ENCODE data around the gene CNTN5. TPM values are rescaled to one million over a fixed set of nuclear protein-coding genes. Genes with fewer than 3 reads are reported as not detected.

The CNTN5 gene
- total RNA-seq, 1 experiment from 2014 or later, result not detected

- ATAC-seq (no peak), DNase-seq (no peak)
- ChIA-PET CTCF (no interaction called here), POLR2A (ENCODE audit: unreplicated experiment) (no interaction called here)
- Histone ChIP-seq H3K4me1 (ENCODE audit: insufficient read depth, low read length) (no peaks in the 10 kb centered on the region), H3K79me2 (ENCODE audit: low read length) (no peaks in the 10 kb centered on the region), H3K9ac (ENCODE audit: low read length) (no peak overlapping the region), H3K9me3 (ENCODE audit: low read length) (no peaks in the 10 kb centered on the region), H3K9me2 (replicated peaks; ENCODE audit: low read length) (no peaks in the 10 kb centered on the region), H3K4me3 (ENCODE audit: low read length) (no peak overlapping the region), H3K4me2 (ENCODE audit: low read length) (no peak overlapping the region), H4K20me1 (ENCODE audit: low read length) (no peaks in the 10 kb centered on the region), H2AFZ (ENCODE audit: low read length) (no peak overlapping the region), H3K27me3 (ENCODE audit: low read length) (no peaks in the 10 kb centered on the region), H3K36me3 (ENCODE audit: low read depth, low read length) (no peaks in the 10 kb centered on the region), H3F3A (ENCODE audit: low read length, unreplicated experiment) (no peaks in the 10 kb centered on the region), H3K27ac (ENCODE audit: low read length) (no peak overlapping the region)
- intact Hi-C loops (cut with micrococcal nuclease), result no loop called here
- TF ChIP-seq CTCF (conservative IDR thresholded peaks at IDR 0.05; ENCODE audit: low read depth, low read length) (no peak), EZH2phosphoT487 (IDR thresholded peaks at IDR 0.05; ENCODE audit: borderline replicate concordance, low read length) (no peak), EZH2 (IDR thresholded peaks at IDR 0.05; ENCODE audit: low read length, unreplicated experiment) (no peak)
- no TSS peak for BruUV-seq (replicated peaks)
Measured at GRCh38 chr11:100003985-100004384, 983.2 kb downstream of the CNTN5 start.

GRCh38 chr11:100004541-100004940 lies 983.8 kb downstream of the CNTN5 start:
- Histone ChIP-seq H3K9me3 (ENCODE audit: low read length) (no peaks in the 10 kb centered on the region), H3K36me3 (ENCODE audit: low read depth, low read length) (no peaks in the 10 kb centered on the region), H3K4me1 (ENCODE audit: insufficient read depth, low read length) (no peaks in the 10 kb centered on the region), H3K9me2 (replicated peaks; ENCODE audit: low read length) (no peaks in the 10 kb centered on the region), H3K27ac (ENCODE audit: low read length) (no peak overlapping the region), H3K4me3 (ENCODE audit: low read length) (no peak overlapping the region), H2AFZ (ENCODE audit: low read length) (no peak overlapping the region), H3F3A (ENCODE audit: low read length, unreplicated experiment) (no peaks in the 10 kb centered on the region), H3K4me2 (ENCODE audit: low read length) (no peak overlapping the region), H3K9ac (ENCODE audit: low read length) (no peak overlapping the region), H3K79me2 (ENCODE audit: low read length) (no peaks in the 10 kb centered on the region), H3K27me3 (ENCODE audit: low read length) (no peaks in the 10 kb centered on the region), H4K20me1 (ENCODE audit: low read length) (no peaks in the 10 kb centered on the region)
- ChIA-PET CTCF (no interaction called here), POLR2A (ENCODE audit: unreplicated experiment) (no interaction called here)
- intact Hi-C loops (cut with micrococcal nuclease), result no loop called here
- TF ChIP-seq EZH2 (IDR thresholded peaks at IDR 0.05; ENCODE audit: low read length, unreplicated experiment) (no peak), EZH2phosphoT487 (IDR thresholded peaks at IDR 0.05; ENCODE audit: borderline replicate concordance, low read length) (no peak), CTCF (conservative IDR thresholded peaks at IDR 0.05; ENCODE audit: low read depth, low read length) (no peak)
- ATAC-seq, result no peak
- no TSS peak for BruUV-seq (replicated peaks)
- DNase-seq, result no peak

- no peak for TF ChIP-seq EZH2 (IDR thresholded peaks at IDR 0.05; ENCODE audit: low read length, unreplicated experiment)
- no peak for TF ChIP-seq EZH2phosphoT487 (IDR thresholded peaks at IDR 0.05; ENCODE audit: borderline replicate concordance, low read length)
- no peak for TF ChIP-seq CTCF (conservative IDR thresholded peaks at IDR 0.05; ENCODE audit: low read depth, low read length)
- peak; percentile 43; the same call in 1 of the 2 replicates for ATAC-seq
- peak; percentile 27 for DNase-seq
- H3K4me3 ChIP-seq (ENCODE audit: low read length), result no peak overlapping the region
- H2AFZ ChIP-seq (ENCODE audit: low read length), result no peak overlapping the region
- no peaks in the 10 kb centered on the region for H4K20me1 ChIP-seq (ENCODE audit: low read length)
- H3K36me3 ChIP-seq (ENCODE audit: low read depth, low read length), result no peaks in the 10 kb centered on the region
- H3K4me2 ChIP-seq (ENCODE audit: low read length), result no peak overlapping the region
- no peak overlapping the region for H3K27ac ChIP-seq (ENCODE audit: low read length)
- CTCF ChIA-PET, result no interaction called here
- intact Hi-C loops (cut with micrococcal nuclease), result no loop called here
- POLR2A ChIA-PET (ENCODE audit: unreplicated experiment), result no interaction called here
- no peak overlapping the region for H3K9ac ChIP-seq (ENCODE audit: low read length)
- no peaks in the 10 kb centered on the region for H3F3A ChIP-seq (ENCODE audit: low read length, unreplicated experiment)
- H3K9me3 ChIP-seq (ENCODE audit: low read length), result no peaks in the 10 kb centered on the region
- H3K79me2 ChIP-seq (ENCODE audit: low read length), result no peaks in the 10 kb centered on the region
- no TSS peak for BruUV-seq (replicated peaks)
- no peaks in the 10 kb centered on the region for H3K9me2 ChIP-seq (replicated peaks; ENCODE audit: low read length)
- no peaks in the 10 kb centered on the region for H3K4me1 ChIP-seq (ENCODE audit: insufficient read depth, low read length)
- H3K27me3 ChIP-seq (ENCODE audit: low read length), result no peaks in the 10 kb centered on the region
Measured at GRCh38 chr11:100008417-100008816, 987.7 kb downstream of the CNTN5 start.
